ENCODE measurements around the gene PPARD. TPM values are rescaled to one million over a fixed set of nuclear protein-coding genes. Genes with fewer than 3 reads are reported as not detected.

Gene PPARD
- polyA plus RNA-seq, 3 donors from 2014 or later: 0.98 to 6.0 (median 2.0) TPM

DNA sequence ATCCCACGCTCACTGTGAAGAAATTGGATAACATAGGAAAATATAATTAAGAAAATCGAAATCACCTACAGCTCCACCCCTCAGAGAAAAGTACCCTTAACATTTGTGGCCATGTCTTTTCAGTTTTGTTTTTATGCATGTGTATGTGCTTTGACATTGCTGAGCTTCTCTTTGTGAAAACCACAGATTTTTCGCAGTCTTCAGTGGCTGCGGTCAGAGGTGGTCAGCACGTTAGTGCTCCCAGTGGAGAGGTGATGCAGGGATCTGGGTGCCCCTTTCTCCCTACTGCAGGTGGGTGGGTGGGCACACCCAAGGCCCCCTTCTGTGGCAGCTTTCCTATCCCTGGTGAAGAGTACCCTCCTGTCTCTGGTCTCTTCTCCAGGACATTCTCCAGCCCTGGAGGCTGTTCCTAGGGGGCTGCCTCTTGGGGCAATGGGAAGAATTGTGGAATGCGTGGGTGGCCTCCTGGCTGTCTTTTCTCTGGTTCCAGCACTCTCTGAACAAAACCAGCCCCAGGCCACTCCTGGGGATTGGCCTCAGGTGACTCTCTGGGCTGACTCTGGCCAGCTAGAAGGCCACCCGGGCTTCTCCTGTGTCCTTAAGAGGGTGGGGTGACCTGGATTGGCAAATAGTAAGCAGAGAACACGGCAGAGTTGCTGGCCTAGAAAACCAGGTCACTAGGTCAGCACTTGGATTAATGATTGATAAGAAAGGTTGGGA lies 59.9 kb downstream of the PPARD start:
- H3K27ac Mint-ChIP-seq: peak overlapping the region in 3 of 6 donors; percentile 17 to 73 (median 37)
- H3K36me3 Mint-ChIP-seq: peaks cover 6 to 11% (median 7%) of the 10 kb centered on the region in 3 donors
- no peaks in the 10 kb centered on the region for H3K9me3 Mint-ChIP-seq
- DNase-seq: no peak
- no peak overlapping the region for H3K4me3 Mint-ChIP-seq
- peaks cover 0 to 2% (median 1%) of the 10 kb centered on the region in 3 donors for H3K27me3 Mint-ChIP-seq (ENCODE audit: low read depth in 3 of 3)
- H3K4me1 Mint-ChIP-seq: peaks cover 9 to 20% of the 10 kb centered on the region in 2 donors

DNA sequence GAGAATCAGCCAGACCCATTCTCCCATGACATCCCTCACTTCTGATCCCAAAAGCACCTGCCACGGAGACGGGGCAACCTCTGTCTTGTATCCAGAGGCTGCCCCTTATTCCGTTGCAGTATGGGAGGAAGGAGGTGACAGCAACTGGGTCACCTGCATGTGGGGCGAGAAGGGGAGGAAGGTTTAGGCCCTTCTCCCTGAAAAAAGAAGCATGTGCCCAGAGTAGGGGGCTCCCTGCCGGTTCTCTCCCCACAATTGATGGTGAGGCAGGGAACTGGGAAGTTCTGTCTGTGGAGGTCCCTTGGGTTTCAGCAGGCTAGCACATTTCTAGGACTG lies 60.5 kb downstream of the PPARD start:
- peaks cover 0 to 2% (median 2%) of the 10 kb centered on the region in 3 donors for H3K27me3 Mint-ChIP-seq (ENCODE audit: low read depth in 3 of 3)
- no peak for DNase-seq
- no peak overlapping the region for H3K27ac Mint-ChIP-seq

GRCh38 chr6:35403544-35404442 lies 61.4 kb downstream of the PPARD start:
- no peaks in the 10 kb centered on the region for H3K9me3 Mint-ChIP-seq
- peak overlapping the region in 2 of 6 donors; percentile 19 to 40 for H3K27ac Mint-ChIP-seq
- DNase-seq: no peak
- H3K27me3 Mint-ChIP-seq (ENCODE audit: low read depth in 3 of 3): peaks cover 0 to 2% (median 2%) of the 10 kb centered on the region in 3 donors
- no peaks in the 10 kb centered on the region for H3K36me3 Mint-ChIP-seq
- H3K4me1 Mint-ChIP-seq: peaks cover 9 to 16% of the 10 kb centered on the region in 2 donors
- H3K4me3 Mint-ChIP-seq: no peak overlapping the region

More for the DNA sequence above, 60.5 kb downstream of the PPARD start:
- no peak overlapping the region for H3K4me3 Mint-ChIP-seq
- H3K9me3 Mint-ChIP-seq: no peaks in the 10 kb centered on the region
- H3K4me1 Mint-ChIP-seq: peaks cover 9 to 16% of the 10 kb centered on the region in 2 donors
- peaks cover under 1 to 7% (median 2%) of the 10 kb centered on the region in 3 donors for H3K36me3 Mint-ChIP-seq

- no peak overlapping the region for H3K27ac Mint-ChIP-seq
- peaks cover 0 to 2% (median 2%) of the 10 kb centered on the region in 3 donors for H3K27me3 Mint-ChIP-seq (ENCODE audit: low read depth in 3 of 3)
- peaks cover 19 to 27% of the 10 kb centered on the region in 2 donors for H3K4me1 Mint-ChIP-seq
- no peak overlapping the region for H3K4me3 Mint-ChIP-seq
- peaks cover 0 to 9% (median 7%) of the 10 kb centered on the region in 3 donors for H3K36me3 Mint-ChIP-seq
- no peaks in the 10 kb centered on the region for H3K9me3 Mint-ChIP-seq
- DNase-seq: no peak
Measured at GRCh38 chr6:35406711-35407485, 64.5 kb downstream of the PPARD start.

GRCh38 chr6:35409245-35409644 lies 66.9 kb downstream of the PPARD start:
- Mint-ChIP-seq H3K27ac (peak overlapping the region in 1 of 6 donors; percentile 80), H3K4me3 (peak overlapping the region in 1 of 5 donors; percentile 38)

GRCh38 chr6:35410131-35410530 lies 67.8 kb downstream of the PPARD start:
- H3K4me1 Mint-ChIP-seq: peaks cover 16 to 24% of the 10 kb centered on the region in 2 donors
- H3K4me3 Mint-ChIP-seq: peak overlapping the region in 4 of 5 donors; percentile 21 to 68 (median 26)
- peaks cover 0 to 2% (median 0%) of the 10 kb centered on the region in 3 donors for H3K27me3 Mint-ChIP-seq (ENCODE audit: low read depth in 3 of 3)
- peaks cover 4 to 16% (median 16%) of the 10 kb centered on the region in 3 donors for H3K36me3 Mint-ChIP-seq
- no peak for DNase-seq
- peak overlapping the region; percentile 13 to 81 (median 68) for H3K27ac Mint-ChIP-seq
- H3K9me3 Mint-ChIP-seq: no peaks in the 10 kb centered on the region

More at GRCh38 chr6:35409245-35409644, 66.9 kb downstream of the PPARD start:
- Mint-ChIP-seq H3K36me3 (peaks cover 0 to 16% (median 16%) of the 10 kb centered on the region in 3 donors), H3K4me1 (peaks cover 16 to 24% of the 10 kb centered on the region in 2 donors), H3K9me3 (no peaks in the 10 kb centered on the region), H3K27me3 (ENCODE audit: low read depth in 3 of 3) (peaks cover 0 to 2% (median 0%) of the 10 kb centered on the region in 3 donors)
- DNase-seq: no peak

- Mint-ChIP-seq H3K9me3 (no peaks in the 10 kb centered on the region), H3K27me3 (ENCODE audit: low read depth in 3 of 3) (peaks cover 0 to 2% (median 0%) of the 10 kb centered on the region in 3 donors), H3K36me3 (peaks cover 11 to 23% (median 21%) of the 10 kb centered on the region in 3 donors), H3K4me1 (peaks cover 16 to 24% of the 10 kb centered on the region in 2 donors), H3K27ac (peak overlapping the region in 5 of 6 donors; percentile 1 to 71 (median 55)), H3K4me3 (peak overlapping the region; percentile 55 to 75 (median 69))
- DNase-seq: no peak
Measured at GRCh38 chr6:35411066-35411465, 68.7 kb downstream of the PPARD start.

GRCh38 chr6:35412102-35412501 lies 69.7 kb downstream of the PPARD start:
- no peak for DNase-seq
- Mint-ChIP-seq H3K27me3 (ENCODE audit: low read depth in 3 of 3) (peaks cover 0 to 2% (median 0%) of the 10 kb centered on the region in 3 donors), H3K36me3 (peaks cover 11 to 23% (median 21%) of the 10 kb centered on the region in 3 donors), H3K4me1 (peaks cover 16 to 24% of the 10 kb centered on the region in 2 donors), H3K4me3 (peak overlapping the region in 1 of 5 donors; percentile 26), H3K9me3 (no peaks in the 10 kb centered on the region), H3K27ac (peak overlapping the region in 2 of 6 donors; percentile 39 to 46)

DNA sequence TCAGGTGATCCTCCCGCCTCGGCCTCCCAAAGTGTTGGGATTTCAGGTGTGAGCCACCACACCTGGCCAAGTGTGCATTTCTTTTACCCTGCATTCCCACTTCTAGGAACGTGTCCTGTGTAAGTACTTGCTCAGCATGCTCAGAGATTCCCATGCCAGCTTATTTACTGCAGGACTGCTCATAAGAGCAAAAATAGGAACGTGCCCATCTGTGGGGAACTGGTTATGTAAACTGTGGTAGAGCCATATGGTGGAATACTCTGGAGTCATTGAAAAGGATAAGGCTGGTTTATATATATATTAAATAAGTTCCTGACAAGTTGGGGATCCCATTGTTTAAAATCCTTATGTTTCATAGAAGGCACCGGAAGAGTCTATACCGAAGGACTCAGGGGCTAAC lies 71.6 kb downstream of the PPARD start:
- H3K27ac Mint-ChIP-seq: peak overlapping the region in 1 of 6 donors; percentile 39
- no peak overlapping the region for H3K4me3 Mint-ChIP-seq
- no peaks in the 10 kb centered on the region for H3K9me3 Mint-ChIP-seq
- no peak for DNase-seq
- H3K4me1 Mint-ChIP-seq: peaks cover 29 to 38% of the 10 kb centered on the region in 2 donors
- no peaks in the 10 kb centered on the region for H3K27me3 Mint-ChIP-seq (ENCODE audit: low read depth in 3 of 3)
- H3K36me3 Mint-ChIP-seq: peaks cover 15 to 30% (median 21%) of the 10 kb centered on the region in 3 donors

DNA sequence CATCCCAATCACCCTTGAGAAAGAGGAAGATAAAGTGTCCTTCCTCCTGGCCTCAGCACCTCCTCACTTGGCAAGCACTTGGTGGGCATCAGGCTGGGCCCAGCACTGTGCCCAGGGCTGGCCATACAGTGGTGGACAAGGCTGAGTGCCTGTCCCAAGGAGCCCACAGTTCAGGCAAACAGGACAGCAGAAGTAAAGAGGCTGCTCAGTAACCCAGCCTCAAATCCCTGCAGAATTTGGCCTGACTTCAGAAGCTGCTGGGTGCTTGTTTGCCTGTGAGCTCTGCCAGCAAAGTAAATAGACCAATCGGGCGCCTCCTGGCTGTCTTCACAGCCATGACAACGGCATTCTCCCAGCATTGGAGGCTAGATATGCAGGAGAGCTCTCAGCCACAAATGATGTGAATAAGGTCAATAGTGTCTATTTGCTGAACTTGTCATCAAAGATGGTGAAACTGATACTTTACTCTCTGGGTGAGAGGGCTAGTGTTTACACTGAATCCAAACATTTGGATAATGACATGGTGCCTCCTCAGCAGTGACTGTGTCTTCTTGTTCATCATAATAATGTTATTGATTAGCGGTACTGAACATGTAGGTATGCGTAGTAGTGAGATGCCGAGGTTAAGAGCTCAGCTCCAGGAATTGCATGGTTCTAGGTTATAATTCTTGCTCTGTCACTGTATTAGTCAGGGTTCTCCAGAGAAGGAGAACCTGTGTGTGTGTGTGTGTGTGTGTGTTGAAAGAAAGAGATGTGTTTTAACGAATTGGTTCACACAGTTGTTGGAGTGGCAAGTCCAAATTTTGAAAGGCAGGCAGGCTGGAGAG lies 72.9 kb downstream of the PPARD start:
- no peak for DNase-seq
- peak overlapping the region in 4 of 6 donors; percentile 10 to 50 (median 22) for H3K27ac Mint-ChIP-seq
- H3K4me1 Mint-ChIP-seq: peaks cover 33 to 36% of the 10 kb centered on the region in 2 donors
- H3K36me3 Mint-ChIP-seq: peaks cover 15 to 28% (median 20%) of the 10 kb centered on the region in 3 donors
- no peaks in the 10 kb centered on the region for H3K9me3 Mint-ChIP-seq
- no peaks in the 10 kb centered on the region for H3K27me3 Mint-ChIP-seq (ENCODE audit: low read depth in 3 of 3)
- no peak overlapping the region for H3K4me3 Mint-ChIP-seq

DNA sequence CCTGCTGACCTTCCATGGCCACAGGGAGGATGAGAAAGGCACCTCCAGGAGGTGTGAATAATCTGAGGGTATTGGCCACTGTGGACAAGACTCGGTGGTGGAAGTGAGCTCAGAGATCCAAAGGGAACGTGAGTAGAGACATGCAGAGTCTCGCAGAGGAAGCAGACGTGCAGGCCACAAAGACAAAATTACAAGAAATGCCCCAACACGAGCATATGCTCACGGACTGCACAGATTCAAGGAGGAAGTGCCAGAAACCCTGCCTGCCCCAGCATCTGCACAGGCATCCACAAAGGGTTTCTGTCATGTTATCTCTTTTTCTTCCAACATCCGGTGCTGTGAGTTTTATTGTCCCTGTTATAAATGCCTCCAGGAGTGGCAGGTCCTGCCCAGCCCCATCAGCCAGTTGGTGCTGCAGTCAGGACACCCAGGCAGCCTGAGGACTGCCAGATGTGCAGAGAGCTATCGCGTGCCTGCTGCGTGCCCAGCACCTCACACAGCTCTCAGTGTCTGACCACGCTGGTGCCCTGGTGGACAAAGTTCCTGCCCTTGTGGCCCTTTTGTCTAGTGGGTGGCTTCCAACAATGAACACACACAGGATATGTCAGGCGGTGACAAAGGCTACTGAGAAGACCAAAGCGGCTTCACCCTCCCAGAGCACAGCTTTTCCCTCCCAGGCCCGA lies 75.8 kb downstream of the PPARD start:
- Mint-ChIP-seq H3K36me3 (peaks cover 5 to 22% (median 15%) of the 10 kb centered on the region in 3 donors), H3K4me1 (peaks cover 19 to 20% of the 10 kb centered on the region in 2 donors), H3K4me3 (peak overlapping the region in 2 of 5 donors; percentile 33 to 41), H3K9me3 (no peaks in the 10 kb centered on the region), H3K27me3 (ENCODE audit: low read depth in 3 of 3) (no peaks in the 10 kb centered on the region), H3K27ac (peak overlapping the region in 5 of 6 donors; percentile 21 to 69 (median 61))
- DNase-seq: no peak

- no peaks in the 10 kb centered on the region for H3K27me3 Mint-ChIP-seq (ENCODE audit: low read depth in 3 of 3)
- no peak overlapping the region for H3K4me3 Mint-ChIP-seq
- no peak for DNase-seq
- peaks cover 5 to 24% (median 15%) of the 10 kb centered on the region in 3 donors for H3K36me3 Mint-ChIP-seq
- no peaks in the 10 kb centered on the region for H3K9me3 Mint-ChIP-seq
- peak overlapping the region in 1 of 6 donors; percentile 61 for H3K27ac Mint-ChIP-seq
- peaks cover 19 to 20% of the 10 kb centered on the region in 2 donors for H3K4me1 Mint-ChIP-seq
Measured at GRCh38 chr6:35419417-35419816, 77.1 kb downstream of the PPARD start.
